ENCODE data around the gene UBE2E3.
"Not testable (repeated sequence)": the region's sequence is repeated elsewhere in the genome, so short reads cannot be mapped to it uniquely, and the experiment has no call there.

The UBE2E3 gene

GRCh38 chr2:180980106-180980942 lies at the start of gene UBE2E3:
TSS of gene UBE2E3 (plus strand) at chr2:180980605. CDS start at chr2:180982043, 1,438 bp downstream.
- H3K27me3 Mint-ChIP-seq, result peaks cover 11% of the 10 kb centered on the region
- no peaks in the 10 kb centered on the region for H3K9me3 Mint-ChIP-seq
- H3K4me3 Mint-ChIP-seq, result peak within 1 kb of the TSS; percentile 97
- peaks cover 38% of the 10 kb centered on the region for H3K4me1 Mint-ChIP-seq (ENCODE audit: low read depth)
- H3K36me3 Mint-ChIP-seq (ENCODE audit: low read depth), result peaks cover 29% of the 10 kb centered on the region
- peak within 1 kb of the TSS; percentile 98 for H3K27ac Mint-ChIP-seq

- peaks cover 13% of the 10 kb centered on the region for H3K27me3 Mint-ChIP-seq
These were observed 48.6 kb upstream of the UBE2E3 start for GRCh38 chr2:180931841-180932240.

DNA sequence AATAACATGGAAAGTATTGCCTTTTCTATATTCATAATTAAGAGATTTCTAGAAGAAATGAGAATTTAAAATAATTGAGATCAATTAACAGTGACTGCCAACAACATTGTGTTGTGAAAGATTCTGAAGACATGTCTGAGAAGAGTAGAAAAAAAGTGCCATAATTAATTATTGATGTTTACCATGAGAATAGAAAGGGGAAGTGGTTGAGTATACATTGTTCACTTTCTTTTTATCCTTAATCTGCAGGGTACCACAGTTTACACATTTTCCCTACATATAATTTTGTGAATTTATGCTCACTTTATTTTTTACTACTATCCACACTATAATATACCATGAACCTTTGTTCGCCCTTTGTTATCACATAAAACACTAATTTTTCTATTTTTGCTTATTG lies 47.1 kb upstream of the UBE2E3 start:
- H3K27ac Mint-ChIP-seq, result no peak overlapping the region
- peaks cover 3% of the 10 kb centered on the region for H3K9me3 Mint-ChIP-seq
- H3K27me3 Mint-ChIP-seq, result peaks cover 13% of the 10 kb centered on the region
- H3K36me3 Mint-ChIP-seq (ENCODE audit: low read depth), result no peaks in the 10 kb centered on the region
- H3K4me3 Mint-ChIP-seq, result no peak overlapping the region
- peaks cover 13% of the 10 kb centered on the region for H3K4me1 Mint-ChIP-seq (ENCODE audit: low read depth)

More at GRCh38 chr2:180931841-180932240, 48.6 kb upstream of the UBE2E3 start:
- H3K4me3 Mint-ChIP-seq, result no peak overlapping the region
- H3K4me1 Mint-ChIP-seq (ENCODE audit: low read depth), result no peaks in the 10 kb centered on the region
- H3K27ac Mint-ChIP-seq, result no peak overlapping the region
- no peaks in the 10 kb centered on the region for H3K9me3 Mint-ChIP-seq
- no peaks in the 10 kb centered on the region for H3K36me3 Mint-ChIP-seq (ENCODE audit: low read depth)

DNA sequence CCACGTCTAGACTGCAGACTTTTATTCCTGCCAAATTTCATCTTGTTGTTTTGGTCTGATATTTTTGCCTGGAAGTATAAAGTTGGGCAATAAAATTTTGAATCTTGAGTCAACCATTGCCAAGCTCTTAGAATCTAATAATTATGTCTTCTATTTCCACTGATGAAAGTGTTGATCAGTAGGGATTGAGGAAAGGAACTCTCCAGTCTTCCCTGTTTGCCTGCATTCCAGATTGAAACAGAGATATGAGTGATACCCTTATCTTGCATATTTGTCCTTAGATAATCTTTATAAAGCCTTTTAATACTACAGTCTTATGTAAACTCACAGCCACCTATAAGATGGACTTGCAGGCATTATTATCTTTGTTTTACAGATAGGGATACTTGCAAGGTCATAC lies 45.5 kb upstream of the UBE2E3 start:
- no peak overlapping the region for H3K27ac Mint-ChIP-seq
- H3K4me1 Mint-ChIP-seq (ENCODE audit: low read depth), result peaks cover 15% of the 10 kb centered on the region
- no peaks in the 10 kb centered on the region for H3K36me3 Mint-ChIP-seq (ENCODE audit: low read depth)
- H3K4me3 Mint-ChIP-seq, result no peak overlapping the region
- peaks cover 3% of the 10 kb centered on the region for H3K9me3 Mint-ChIP-seq
- peaks cover 13% of the 10 kb centered on the region for H3K27me3 Mint-ChIP-seq

GRCh38 chr2:180937480-180937879 lies 42.9 kb upstream of the UBE2E3 start:
- not testable (repeated sequence) for H3K27ac Mint-ChIP-seq, H3K4me3 Mint-ChIP-seq, H3K9me3 Mint-ChIP-seq

GRCh38 chr2:180938451-180938850 lies 42.0 kb upstream of the UBE2E3 start:
- H3K27ac Mint-ChIP-seq, result no peak overlapping the region
- peaks cover 3% of the 10 kb centered on the region for H3K9me3 Mint-ChIP-seq
- H3K4me1 Mint-ChIP-seq (ENCODE audit: low read depth), result peaks cover 15% of the 10 kb centered on the region
- H3K27me3 Mint-ChIP-seq, result peaks cover 13% of the 10 kb centered on the region
- H3K4me3 Mint-ChIP-seq, result no peak overlapping the region
- no peaks in the 10 kb centered on the region for H3K36me3 Mint-ChIP-seq (ENCODE audit: low read depth)

More at GRCh38 chr2:180937480-180937879, 42.9 kb upstream of the UBE2E3 start:
- H3K36me3 Mint-ChIP-seq (ENCODE audit: low read depth), result not testable (repeated sequence)
- H3K4me1 Mint-ChIP-seq (ENCODE audit: low read depth), result peaks cover 15% of the 10 kb centered on the region
- peaks cover 13% of the 10 kb centered on the region for H3K27me3 Mint-ChIP-seq

DNA sequence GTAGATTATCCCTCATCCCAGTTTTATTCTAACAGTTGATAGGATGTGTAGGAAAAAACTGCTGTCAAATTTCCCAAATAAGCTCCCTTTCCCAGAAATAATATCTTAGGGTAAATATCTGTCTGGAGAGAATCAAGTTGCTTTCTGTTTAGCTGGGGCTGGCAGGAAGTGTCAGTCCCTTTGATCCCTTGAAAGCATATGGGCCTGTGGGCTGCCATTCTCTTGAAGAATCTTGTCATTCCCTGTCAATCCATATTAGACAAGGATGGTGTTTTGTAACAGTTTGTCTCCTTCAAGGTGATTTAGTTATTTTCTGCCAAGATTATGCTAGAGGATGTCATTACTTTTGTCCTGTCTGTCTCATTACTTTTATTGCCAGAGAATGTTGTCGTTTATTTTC lies 37.1 kb upstream of the UBE2E3 start:
- Mint-ChIP-seq H3K4me3 (no peak overlapping the region), H3K9me3 (no peaks in the 10 kb centered on the region), H3K27ac (no peak overlapping the region), H3K36me3 (ENCODE audit: low read depth) (no peaks in the 10 kb centered on the region), H3K27me3 (peaks cover 7% of the 10 kb centered on the region), H3K4me1 (ENCODE audit: low read depth) (peaks cover 3% of the 10 kb centered on the region)

DNA sequence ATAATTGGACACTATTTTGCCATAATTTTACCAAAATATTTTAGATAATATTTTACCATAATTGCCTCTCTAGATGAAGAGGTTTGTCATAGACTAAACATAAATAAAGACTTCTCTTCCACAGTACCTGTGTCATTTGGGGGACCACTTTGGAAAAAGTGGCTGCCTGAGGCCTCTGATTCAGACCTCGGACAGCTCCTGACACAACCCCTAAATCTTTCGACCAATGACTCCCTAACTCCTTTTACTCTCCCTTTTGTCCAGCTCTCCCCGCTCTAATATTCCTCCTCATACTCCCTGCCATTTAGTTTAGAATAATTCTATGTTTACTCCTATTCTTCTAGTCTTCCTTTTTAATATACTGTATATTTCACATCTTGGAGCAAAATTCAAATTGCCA lies 36.0 kb upstream of the UBE2E3 start:
- H3K4me3 Mint-ChIP-seq, result no peak overlapping the region
- no peak overlapping the region for H3K27ac Mint-ChIP-seq
- H3K36me3 Mint-ChIP-seq (ENCODE audit: low read depth), result no peaks in the 10 kb centered on the region
- H3K9me3 Mint-ChIP-seq, result no peaks in the 10 kb centered on the region
- no peaks in the 10 kb centered on the region for H3K4me1 Mint-ChIP-seq (ENCODE audit: low read depth)
- H3K27me3 Mint-ChIP-seq, result peaks cover 7% of the 10 kb centered on the region

- Mint-ChIP-seq H3K27me3 (peaks cover 18% of the 10 kb centered on the region), H3K4me1 (ENCODE audit: low read depth) (no peaks in the 10 kb centered on the region)
These were observed 33.2 kb upstream of the UBE2E3 start for GRCh38 chr2:180947208-180947689.

DNA sequence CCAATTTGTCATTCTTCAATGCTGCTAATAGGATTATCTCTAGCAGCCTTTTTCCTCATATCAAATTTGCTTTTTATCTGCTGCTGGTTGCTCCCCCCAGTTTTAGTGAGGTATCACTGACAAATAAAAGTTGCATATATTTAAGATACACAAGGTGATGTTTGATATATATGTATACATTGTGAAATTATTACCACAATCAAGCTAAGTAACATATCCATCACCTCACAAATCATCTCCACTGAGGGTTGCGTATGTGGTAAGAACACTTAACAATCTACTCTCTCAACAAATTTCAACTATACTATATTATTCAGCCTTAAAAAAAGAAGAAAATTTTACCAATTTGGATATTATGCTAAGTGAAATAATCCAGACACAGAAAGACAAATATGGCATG lies 30.5 kb upstream of the UBE2E3 start:
- Mint-ChIP-seq H3K4me3 (no peak overlapping the region), H3K27ac (no peak overlapping the region), H3K9me3 (no peaks in the 10 kb centered on the region), H3K36me3 (ENCODE audit: low read depth) (no peaks in the 10 kb centered on the region), H3K4me1 (ENCODE audit: low read depth) (no peaks in the 10 kb centered on the region), H3K27me3 (peaks cover 18% of the 10 kb centered on the region)

More at GRCh38 chr2:180947208-180947689, 33.2 kb upstream of the UBE2E3 start:
- Mint-ChIP-seq H3K4me3 (no peak overlapping the region), H3K27ac (no peak overlapping the region), H3K36me3 (ENCODE audit: low read depth) (no peaks in the 10 kb centered on the region), H3K9me3 (no peaks in the 10 kb centered on the region)

GRCh38 chr2:180952082-180952481 lies 28.3 kb upstream of the UBE2E3 start:
- Mint-ChIP-seq H3K9me3 (no peaks in the 10 kb centered on the region), H3K27me3 (peaks cover 25% of the 10 kb centered on the region), H3K4me1 (ENCODE audit: low read depth) (no peaks in the 10 kb centered on the region), H3K27ac (no peak overlapping the region), H3K36me3 (ENCODE audit: low read depth) (no peaks in the 10 kb centered on the region), H3K4me3 (no peak overlapping the region)

GRCh38 chr2:180952731-180953336 lies 27.6 kb upstream of the UBE2E3 start:
- Mint-ChIP-seq H3K4me1 (ENCODE audit: low read depth) (no peaks in the 10 kb centered on the region), H3K27ac (no peak overlapping the region)

DNA sequence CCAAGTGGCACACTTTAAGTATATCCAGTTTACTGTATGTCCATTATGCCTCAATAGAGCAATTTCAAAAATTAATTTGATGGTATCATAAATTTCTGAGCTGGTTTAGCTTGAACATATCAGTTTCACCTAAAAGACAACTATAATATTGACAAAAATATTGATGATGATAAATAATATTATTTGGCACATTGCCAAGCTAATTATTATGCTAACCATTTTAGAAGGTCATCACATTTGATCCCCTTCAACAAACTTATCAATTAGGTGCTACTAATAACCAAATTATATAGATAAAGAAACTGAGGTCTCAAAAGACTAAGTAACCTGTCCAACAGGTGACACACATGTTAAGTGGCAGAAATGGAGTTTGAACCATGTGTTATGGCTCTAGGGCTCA lies 26.9 kb upstream of the UBE2E3 start:
- H3K36me3 Mint-ChIP-seq (ENCODE audit: low read depth), result no peaks in the 10 kb centered on the region
- H3K27ac Mint-ChIP-seq, result no peak overlapping the region
- no peaks in the 10 kb centered on the region for H3K9me3 Mint-ChIP-seq
- H3K4me1 Mint-ChIP-seq (ENCODE audit: low read depth), result no peaks in the 10 kb centered on the region
- H3K4me3 Mint-ChIP-seq, result no peak overlapping the region
- peaks cover 33% of the 10 kb centered on the region for H3K27me3 Mint-ChIP-seq

More at GRCh38 chr2:180952731-180953336, 27.6 kb upstream of the UBE2E3 start:
- Mint-ChIP-seq H3K27me3 (peaks cover 28% of the 10 kb centered on the region), H3K9me3 (no peaks in the 10 kb centered on the region), H3K4me3 (no peak overlapping the region), H3K36me3 (ENCODE audit: low read depth) (no peaks in the 10 kb centered on the region)

- Mint-ChIP-seq H3K4me1 (ENCODE audit: low read depth) (no peaks in the 10 kb centered on the region), H3K27ac (no peak overlapping the region), H3K27me3 (peaks cover 34% of the 10 kb centered on the region), H3K9me3 (no peaks in the 10 kb centered on the region), H3K36me3 (ENCODE audit: low read depth) (no peaks in the 10 kb centered on the region), H3K4me3 (no peak overlapping the region)
These were observed 25.3 kb upstream of the UBE2E3 start for GRCh38 chr2:180955101-180955500.

GRCh38 chr2:180959787-180960186 lies 20.6 kb upstream of the UBE2E3 start:
- no peaks in the 10 kb centered on the region for H3K9me3 Mint-ChIP-seq
- H3K36me3 Mint-ChIP-seq (ENCODE audit: low read depth), result no peaks in the 10 kb centered on the region
- H3K4me1 Mint-ChIP-seq (ENCODE audit: low read depth), result no peaks in the 10 kb centered on the region
- H3K27me3 Mint-ChIP-seq, result peaks cover 35% of the 10 kb centered on the region
- no peak overlapping the region for H3K4me3 Mint-ChIP-seq
- no peak overlapping the region for H3K27ac Mint-ChIP-seq

Data from stimulated activated naive CD8-positive, alpha-beta T cell treated with anti-CD3 and anti-CD28 coated beads, Interleukin-15, Interleukin-2, amounts not matched to agents 100 ng/mL and 50 ng/mL, for 24 hours (primary cell).